22Rv1 (cell line): ENCODE data around the gene TIMP3.

ENCODE experiments used
- H3K27ac ChIP-seq: fragments of 450-650 bp; 2 replicates; pipeline ENCODE4 v1.5.1; 2017
- ZFX ChIP-seq: fragments of 450-650 bp; IDR thresholded peaks from 2 replicates; pipeline ENCODE4 v1.6.1; 2017; ENCODE audit warnings: antibody characterized with exemption, borderline replicate concordance
- TF ChIP-seq, protein P1 (sequence below): fragments of 450-650 bp; IDR thresholded peaks from 2 replicates; pipeline ENCODE4 v1.5.1; 2017; ENCODE audit warnings: mild to moderate bottlenecking

Gene TIMP3

DNA sequence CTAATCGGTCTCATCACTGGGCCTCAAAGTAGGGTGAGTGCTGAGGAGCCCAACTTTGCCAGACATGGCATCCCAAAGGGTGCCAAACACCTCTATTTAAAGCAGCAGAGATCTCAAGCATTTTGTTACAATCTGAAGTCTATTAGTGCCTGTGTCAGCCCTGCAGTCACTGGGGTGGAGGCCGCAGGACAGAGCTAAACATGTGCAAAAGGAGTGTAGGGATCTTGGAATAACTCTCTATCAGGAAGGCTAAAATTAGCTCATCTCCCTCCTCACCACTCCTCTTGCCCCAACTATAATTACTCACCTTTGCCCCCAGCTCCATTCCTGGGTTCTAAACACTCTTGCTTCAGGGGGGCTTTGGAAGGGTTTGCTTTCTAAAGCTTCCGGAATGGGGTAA is 87.5 kb downstream of the TIMP3 start:
- no peak overlapping the region for H3K27ac ChIP-seq
- TF ChIP-seq, protein P1, sequence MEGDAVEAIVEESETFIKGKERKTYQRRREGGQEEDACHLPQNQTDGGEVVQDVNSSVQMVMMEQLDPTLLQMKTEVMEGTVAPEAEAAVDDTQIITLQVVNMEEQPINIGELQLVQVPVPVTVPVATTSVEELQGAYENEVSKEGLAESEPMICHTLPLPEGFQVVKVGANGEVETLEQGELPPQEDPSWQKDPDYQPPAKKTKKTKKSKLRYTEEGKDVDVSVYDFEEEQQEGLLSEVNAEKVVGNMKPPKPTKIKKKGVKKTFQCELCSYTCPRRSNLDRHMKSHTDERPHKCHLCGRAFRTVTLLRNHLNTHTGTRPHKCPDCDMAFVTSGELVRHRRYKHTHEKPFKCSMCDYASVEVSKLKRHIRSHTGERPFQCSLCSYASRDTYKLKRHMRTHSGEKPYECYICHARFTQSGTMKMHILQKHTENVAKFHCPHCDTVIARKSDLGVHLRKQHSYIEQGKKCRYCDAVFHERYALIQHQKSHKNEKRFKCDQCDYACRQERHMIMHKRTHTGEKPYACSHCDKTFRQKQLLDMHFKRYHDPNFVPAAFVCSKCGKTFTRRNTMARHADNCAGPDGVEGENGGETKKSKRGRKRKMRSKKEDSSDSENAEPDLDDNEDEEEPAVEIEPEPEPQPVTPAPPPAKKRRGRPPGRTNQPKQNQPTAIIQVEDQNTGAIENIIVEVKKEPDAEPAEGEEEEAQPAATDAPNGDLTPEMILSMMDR: no peak

- TF ChIP-seq, protein P1: no peak
- no peak for TF ChIP-seq ZFX
- H3K27ac ChIP-seq: no peak overlapping the region
Measured at GRCh38 chr22:32896891-32897290, 95.4 kb downstream of the TIMP3 start.

GRCh38 chr22:32897400-32897799 is 95.9 kb downstream of the TIMP3 start:
- no peak for TF ChIP-seq ZFX
- TF ChIP-seq, protein P1: no peak
- H3K27ac ChIP-seq: no peak overlapping the region

DNA sequence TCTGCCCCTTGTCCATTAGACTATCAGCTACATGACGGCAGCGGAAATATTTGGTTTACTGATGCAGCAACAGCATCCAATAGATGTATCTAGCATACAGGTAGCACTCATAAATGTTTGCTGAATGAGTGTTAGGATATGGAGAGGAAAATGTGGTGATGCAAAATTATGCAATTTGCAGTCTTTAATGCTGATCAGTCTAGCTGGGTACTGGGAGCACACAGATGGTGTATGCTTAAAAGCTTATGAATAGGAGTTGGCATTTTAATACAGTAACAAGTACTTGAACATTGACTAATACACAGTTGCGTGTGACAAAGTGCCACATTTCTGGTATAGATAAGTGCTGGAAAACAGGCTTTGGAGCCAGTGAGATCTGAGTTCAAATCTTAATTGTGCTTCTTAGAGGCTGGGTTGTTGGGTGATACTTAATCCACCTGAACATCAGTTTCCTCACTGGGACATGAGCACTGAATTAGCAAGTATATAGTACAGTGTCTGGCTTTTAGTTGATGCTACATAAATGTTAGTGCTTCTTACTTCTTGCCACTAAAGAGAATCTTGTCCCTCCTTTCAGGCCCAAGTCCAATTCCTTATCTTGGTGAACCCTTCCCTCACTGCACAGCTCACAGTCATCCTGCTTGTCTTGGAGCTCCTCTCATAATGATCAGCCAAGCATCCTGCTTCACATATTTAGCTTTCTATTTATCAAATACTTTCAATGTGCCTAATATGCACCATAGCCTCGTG is 99.6 kb downstream of the TIMP3 start:
- no peak for TF ChIP-seq ZFX
- H3K27ac ChIP-seq: no peak overlapping the region

DNA sequence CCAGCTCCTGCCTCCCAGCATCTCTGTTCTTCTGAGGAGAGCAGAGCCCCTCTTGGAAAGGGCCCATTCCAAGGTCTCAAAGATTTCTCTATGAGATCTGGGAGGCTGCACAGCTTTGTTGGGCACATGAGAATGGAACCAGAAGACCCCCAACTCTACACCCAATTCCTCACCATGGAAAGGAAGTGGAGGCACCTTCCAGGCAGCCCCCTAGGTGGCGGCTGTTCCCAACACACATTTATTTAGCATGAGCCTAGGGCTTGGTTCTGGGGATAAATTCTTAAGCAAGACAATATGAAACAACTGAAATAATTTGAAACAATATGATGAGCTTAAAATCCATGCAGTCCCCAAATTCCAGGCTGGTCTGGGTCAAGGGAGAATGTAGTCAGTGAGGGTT is 100.4 kb downstream of the TIMP3 start:
- no peak overlapping the region for H3K27ac ChIP-seq
- TF ChIP-seq ZFX: no peak
- TF ChIP-seq, protein P1: no peak

DNA sequence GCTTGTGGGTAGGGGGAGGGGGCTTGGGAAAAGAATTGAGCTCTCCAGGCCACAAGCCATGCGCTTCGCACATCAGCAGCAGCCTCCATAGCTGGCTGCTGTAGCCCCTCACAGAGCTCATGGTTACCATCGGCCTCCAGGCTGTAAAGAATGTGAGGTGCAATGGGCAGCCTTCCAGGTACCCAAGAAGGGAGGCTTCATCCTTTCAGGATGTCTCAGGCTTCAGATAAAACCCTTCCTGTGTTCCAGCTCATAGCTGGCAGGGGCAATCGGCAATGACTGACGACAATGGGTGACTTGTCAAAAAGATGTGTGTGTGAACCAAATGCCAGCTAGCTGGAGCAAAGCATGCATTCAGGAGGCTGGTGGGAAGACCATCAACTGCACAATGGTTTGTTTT is 102.0 kb downstream of the TIMP3 start:
- no peak overlapping the region for H3K27ac ChIP-seq
- no peak for TF ChIP-seq ZFX
- TF ChIP-seq, protein P1: no peak

DNA sequence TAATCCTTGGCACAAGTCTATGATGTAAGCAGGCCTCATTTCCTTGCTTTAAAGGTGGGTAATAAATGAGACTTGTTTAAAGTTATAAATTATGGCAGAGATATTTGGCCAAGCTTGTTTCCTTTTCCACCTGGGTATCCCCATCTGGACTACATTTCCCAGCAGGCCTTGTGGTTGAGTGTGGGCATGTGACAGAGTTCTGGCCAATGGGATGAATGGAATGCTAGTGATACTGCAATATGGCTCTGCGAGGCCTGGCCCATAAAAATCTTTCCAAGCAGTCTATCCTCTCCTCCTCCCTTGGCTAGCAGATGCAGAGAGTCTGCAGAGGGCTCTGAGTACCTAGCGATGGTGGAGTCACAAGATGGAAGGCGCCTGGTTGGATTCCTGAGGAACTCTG is 102.5 kb downstream of the TIMP3 start:
- H3K27ac ChIP-seq: no peak overlapping the region
- no peak for TF ChIP-seq ZFX
- TF ChIP-seq, protein P1: no peak

GRCh38 chr22:32905400-32905799 is 103.9 kb downstream of the TIMP3 start:
- H3K27ac ChIP-seq: no peak overlapping the region
- TF ChIP-seq ZFX: no peak
- TF ChIP-seq, protein P1: no peak
